MM.1S (cell line): ENCODE measurements around the gene FARS2.

Experiments
- DNase-seq: peaks from one replicate; pipeline ENCODE4 v3.0.0-alpha.2; 2015
- H2AFZ ChIP-seq: fragments of 300-600 bp; sonication (generic); 2 replicates; pipeline ENCODE4 v1.6.0; 2016; ENCODE audit warnings: antibody characterized with exemption, low read length
- H3F3A ChIP-seq: fragments of 300-600 bp; sonication (generic); 2 replicates; pipeline ENCODE4 v1.6.1; 2016; ENCODE audit warnings: mild to moderate bottlenecking, antibody characterized with exemption, low read length, moderate library complexity, mixed read lengths; ENCODE audit not compliant: insufficient read depth
- H3K27ac ChIP-seq: fragments of 300-600 bp; sonication (generic); 2 replicates; pipeline ENCODE4 v1.5.1; 2016; ENCODE audit warnings: mild to moderate bottlenecking, low read length
- H3K27me3 ChIP-seq: fragments of 300-600 bp; sonication (generic); replicated peaks from 2 replicates; pipeline ENCODE4 v1.6.0; 2016; ENCODE audit warnings: low read length; ENCODE audit not compliant: insufficient read depth
- H3K36me3 ChIP-seq: fragments of 300-600 bp; sonication (generic); replicated peaks from 2 replicates; pipeline ENCODE4 v1.6.1; 2016; ENCODE audit warnings: mild to moderate bottlenecking, low read length, mixed read lengths; ENCODE audit not compliant: insufficient read depth
- H3K4me1 ChIP-seq: fragments of 300-600 bp; sonication (generic); 2 replicates; pipeline ENCODE4 v1.6.1; 2016; ENCODE audit warnings: low read length, mixed read lengths
- H3K4me2 ChIP-seq: fragments of 300-600 bp; sonication (generic); 2 replicates; pipeline ENCODE4 v1.6.0; 2016; ENCODE audit warnings: low read depth, low read length
- H3K4me3 ChIP-seq: fragments of 300-600 bp; sonication (generic); 2 replicates; pipeline ENCODE4 v1.5.1; 2016; ENCODE audit warnings: low read length, mixed read lengths
- H3K79me2 ChIP-seq: fragments of 300-600 bp; sonication (generic); 2 replicates; pipeline ENCODE4 v1.6.1; 2016; ENCODE audit warnings: mixed run types, low read length, mixed read lengths
- H3K9ac ChIP-seq: fragments of 300-600 bp; sonication (generic); 2 replicates; pipeline ENCODE4 v1.6.1; 2016; ENCODE audit warnings: low read length, mixed read lengths
- H3K9me2 ChIP-seq: fragments of 300-600 bp; sonication (generic); replicated peaks from 2 replicates; pipeline ENCODE4 v1.6.1; 2016; ENCODE audit warnings: mild to moderate bottlenecking, low read length, mixed read lengths; ENCODE audit not compliant: insufficient read depth
- H3K9me3 ChIP-seq: fragments of 300-600 bp; sonication (generic); replicated peaks from 2 replicates; pipeline ENCODE4 v1.6.1; 2016; ENCODE audit warnings: mild to moderate bottlenecking, low read length, mixed read lengths; ENCODE audit not compliant: insufficient read depth
- H4K20me1 ChIP-seq: fragments of 300-600 bp; sonication (generic); 2 replicates; pipeline ENCODE4 v1.6.1; 2016; ENCODE audit warnings: mild to moderate bottlenecking, low read length, moderate library complexity, mixed read lengths; ENCODE audit not compliant: insufficient read depth
- EZH2 ChIP-seq: fragments of 300-600 bp; sonication (generic); optimal IDR thresholded peaks from 2 replicates; pipeline ENCODE3; 2017; ENCODE audit warnings: low read depth, mild to moderate bottlenecking, antibody characterized with exemption, low read length, mixed read lengths
- EZH2phosphoT487 ChIP-seq: fragments of 300-600 bp; sonication (generic); IDR thresholded peaks from 2 replicates; pipeline ENCODE4 v1.6.1; 2018; ENCODE audit warnings: antibody characterized with exemption, low read length
- TF ChIP-seq, protein P1 (sequence below): fragments of 300-600 bp; sonication (generic); IDR thresholded peaks from 2 replicates; pipeline ENCODE4 v1.5.1; 2016; ENCODE audit warnings: antibody characterized with exemption, low read length, mixed read lengths

Gene FARS2

DNA sequence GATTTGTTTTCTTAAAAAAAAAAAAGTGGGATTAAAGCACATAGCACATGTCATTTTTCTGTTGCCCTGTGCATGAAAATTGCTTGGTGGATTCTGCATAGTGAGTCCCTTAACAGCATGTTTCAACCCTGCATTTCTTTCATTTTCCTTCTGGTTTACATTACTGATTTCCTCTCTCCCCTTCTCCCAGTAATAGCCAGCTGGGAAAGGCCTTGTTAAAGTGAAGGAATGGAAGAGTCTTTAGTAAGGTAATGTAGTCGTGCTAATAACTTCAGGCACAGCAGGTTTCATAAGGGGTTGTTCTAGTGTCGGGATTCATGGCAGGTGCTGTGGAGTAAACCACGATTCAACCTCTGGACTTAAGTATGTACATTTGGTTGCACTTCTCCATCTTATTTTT is 202.4 kb downstream of the FARS2 start:
- Histone ChIP-seq H3K36me3 (no peaks in the 10 kb centered on the region), H3K79me2 (no peaks in the 10 kb centered on the region), H3K4me3 (no peak overlapping the region), H3K9me2 (no peaks in the 10 kb centered on the region), H3K27me3 (no peaks in the 10 kb centered on the region), H3K9me3 (no peaks in the 10 kb centered on the region), H3K4me1 (0 out of 2 replicates have a peak, but pooled peaks cover 7% of the 10 kb centered on the region), H3K4me2 (no peak overlapping the region), H3F3A (no peaks in the 10 kb centered on the region), H2AFZ (no peak overlapping the region), H4K20me1 (no peaks in the 10 kb centered on the region), H3K9ac (no peak overlapping the region), H3K27ac (no peak overlapping the region)
- TF ChIP-seq EZH2 (no peak), EZH2phosphoT487 (no peak)
- TF ChIP-seq, protein P1, sequence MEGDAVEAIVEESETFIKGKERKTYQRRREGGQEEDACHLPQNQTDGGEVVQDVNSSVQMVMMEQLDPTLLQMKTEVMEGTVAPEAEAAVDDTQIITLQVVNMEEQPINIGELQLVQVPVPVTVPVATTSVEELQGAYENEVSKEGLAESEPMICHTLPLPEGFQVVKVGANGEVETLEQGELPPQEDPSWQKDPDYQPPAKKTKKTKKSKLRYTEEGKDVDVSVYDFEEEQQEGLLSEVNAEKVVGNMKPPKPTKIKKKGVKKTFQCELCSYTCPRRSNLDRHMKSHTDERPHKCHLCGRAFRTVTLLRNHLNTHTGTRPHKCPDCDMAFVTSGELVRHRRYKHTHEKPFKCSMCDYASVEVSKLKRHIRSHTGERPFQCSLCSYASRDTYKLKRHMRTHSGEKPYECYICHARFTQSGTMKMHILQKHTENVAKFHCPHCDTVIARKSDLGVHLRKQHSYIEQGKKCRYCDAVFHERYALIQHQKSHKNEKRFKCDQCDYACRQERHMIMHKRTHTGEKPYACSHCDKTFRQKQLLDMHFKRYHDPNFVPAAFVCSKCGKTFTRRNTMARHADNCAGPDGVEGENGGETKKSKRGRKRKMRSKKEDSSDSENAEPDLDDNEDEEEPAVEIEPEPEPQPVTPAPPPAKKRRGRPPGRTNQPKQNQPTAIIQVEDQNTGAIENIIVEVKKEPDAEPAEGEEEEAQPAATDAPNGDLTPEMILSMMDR, result no peak
- no peak for DNase-seq

- no peaks in the 10 kb centered on the region for H3F3A ChIP-seq
- 0 out of 2 replicates have a peak, but pooled peaks cover 7% of the 10 kb centered on the region for H3K4me1 ChIP-seq
- no peaks in the 10 kb centered on the region for H3K27me3 ChIP-seq
- H3K9me2 ChIP-seq, result no peaks in the 10 kb centered on the region
- no peak overlapping the region for H3K9ac ChIP-seq
- no peak overlapping the region for H3K4me2 ChIP-seq
- H3K79me2 ChIP-seq, result no peaks in the 10 kb centered on the region
- no peak overlapping the region for H3K4me3 ChIP-seq
- no peak for DNase-seq
- H4K20me1 ChIP-seq, result no peaks in the 10 kb centered on the region
- TF ChIP-seq EZH2phosphoT487 (no peak), EZH2 (no peak)
- TF ChIP-seq, protein P1, result no peak
- no peak overlapping the region for H3K27ac ChIP-seq
- no peaks in the 10 kb centered on the region for H3K36me3 ChIP-seq
- no peak overlapping the region for H2AFZ ChIP-seq
- no peaks in the 10 kb centered on the region for H3K9me3 ChIP-seq
These were observed 203.0 kb downstream of the FARS2 start for GRCh38 chr6:5464099-5464885.

GRCh38 chr6:5466281-5467136 is 205.2 kb downstream of the FARS2 start:
- H3F3A ChIP-seq, result no peaks in the 10 kb centered on the region
- no peak overlapping the region for H3K4me2 ChIP-seq
- H3K4me1 ChIP-seq, result 0 out of 2 replicates have a peak, but pooled peaks cover 7% of the 10 kb centered on the region
- DNase-seq, result no peak
- H3K27me3 ChIP-seq, result no peaks in the 10 kb centered on the region
- no peaks in the 10 kb centered on the region for H3K9me2 ChIP-seq
- no peak overlapping the region for H3K4me3 ChIP-seq
- no peak overlapping the region for H3K27ac ChIP-seq
- no peaks in the 10 kb centered on the region for H3K36me3 ChIP-seq
- H3K79me2 ChIP-seq, result no peaks in the 10 kb centered on the region
- no peak overlapping the region for H3K9ac ChIP-seq
- TF ChIP-seq EZH2 (no peak), EZH2phosphoT487 (no peak)
- TF ChIP-seq, protein P1, result no peak
- no peak overlapping the region for H2AFZ ChIP-seq
- no peaks in the 10 kb centered on the region for H4K20me1 ChIP-seq
- no peaks in the 10 kb centered on the region for H3K9me3 ChIP-seq
